ENCODE data around the gene OCIAD1.
"Not testable (repeated sequence)": the region's sequence is repeated elsewhere in the genome, so short reads cannot be mapped to it uniquely, and the experiment has no call there.

The OCIAD1 gene

DNA sequence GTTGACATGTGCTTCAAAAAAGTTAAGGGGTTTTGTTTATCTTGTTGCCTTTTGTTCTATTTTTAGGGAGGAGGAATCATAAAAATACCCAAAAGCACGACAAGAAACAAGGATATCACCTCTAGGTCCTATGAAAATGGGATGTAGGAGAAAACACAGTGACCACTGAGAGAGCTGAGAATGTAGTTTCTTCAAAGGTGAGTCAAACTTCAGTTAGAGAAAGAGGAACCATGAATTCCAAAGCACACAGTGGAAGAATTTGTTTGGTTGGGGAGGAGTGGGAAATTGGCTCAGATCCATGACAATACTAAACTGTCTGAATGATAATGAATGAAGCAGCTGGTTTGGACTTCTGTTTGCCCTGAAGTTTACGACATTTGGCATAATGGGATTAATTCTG, 31.7 kb upstream of the OCIAD1 start:
- POLR2A ChIA-PET = no interaction called here
- CTCF ChIA-PET = interaction anchor here (0.6 kb wide), 1 partner anchor 146 kb away, joined by 5 read pairs; no protein-coding TSS in a partner anchor
- DNase-seq (ENCODE audit: extremely low spot score) = no peak
- TF ChIP-seq HDGF (IDR thresholded peaks at IDR 0.05; ENCODE audit: borderline replicate concordance) (no peak), SP1 (IDR thresholded peaks at IDR 0.05) (no peak), ARNT (IDR thresholded peaks at IDR 0.05) (no peak), ZNF384 (IDR thresholded peaks at IDR 0.05) (no peak), L3MBTL2 (conservative IDR thresholded peaks at IDR 0.05) (no peak), FOXA1 (IDR thresholded peaks at IDR 0.05) (no peak), NFRKB (IDR thresholded peaks at IDR 0.05) (no peak), FOXM1 (IDR thresholded peaks at IDR 0.05; ENCODE audit: borderline replicate concordance) (no peak), TARDBP (IDR thresholded peaks at IDR 0.05) (no peak)
- TF ChIP-seq, protein P1, sequence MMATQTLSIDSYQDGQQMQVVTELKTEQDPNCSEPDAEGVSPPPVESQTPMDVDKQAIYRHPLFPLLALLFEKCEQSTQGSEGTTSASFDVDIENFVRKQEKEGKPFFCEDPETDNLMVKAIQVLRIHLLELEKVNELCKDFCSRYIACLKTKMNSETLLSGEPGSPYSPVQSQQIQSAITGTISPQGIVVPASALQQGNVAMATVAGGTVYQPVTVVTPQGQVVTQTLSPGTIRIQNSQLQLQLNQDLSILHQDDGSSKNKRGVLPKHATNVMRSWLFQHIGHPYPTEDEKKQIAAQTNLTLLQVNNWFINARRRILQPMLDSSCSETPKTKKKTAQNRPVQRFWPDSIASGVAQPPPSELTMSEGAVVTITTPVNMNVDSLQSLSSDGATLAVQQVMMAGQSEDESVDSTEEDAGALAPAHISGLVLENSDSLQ (IDR thresholded peaks at IDR 0.05) = no peak

DNA sequence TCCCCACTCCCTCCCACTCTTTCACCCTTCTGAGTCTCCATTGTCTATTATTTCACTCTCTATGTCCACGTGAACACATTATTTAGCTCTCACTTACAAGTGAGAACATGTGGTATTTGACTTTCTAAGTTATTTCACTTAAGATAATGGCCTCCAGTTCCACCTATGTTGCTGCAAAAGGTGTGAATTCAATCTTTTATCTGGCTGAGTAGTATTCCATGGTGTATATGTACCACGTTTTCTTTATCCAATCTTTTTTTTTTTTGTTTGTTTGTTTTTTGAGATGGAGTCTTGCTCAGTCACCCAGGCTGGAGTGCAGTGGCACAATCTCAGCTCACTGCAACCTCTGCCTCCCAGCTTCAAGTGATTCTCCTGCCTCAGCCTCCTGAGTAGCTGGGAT, 30.7 kb upstream of the OCIAD1 start:
- POLR2A ChIA-PET; DNase-seq (ENCODE audit: extremely low spot score); CTCF ChIA-PET: not testable (repeated sequence)

DNA sequence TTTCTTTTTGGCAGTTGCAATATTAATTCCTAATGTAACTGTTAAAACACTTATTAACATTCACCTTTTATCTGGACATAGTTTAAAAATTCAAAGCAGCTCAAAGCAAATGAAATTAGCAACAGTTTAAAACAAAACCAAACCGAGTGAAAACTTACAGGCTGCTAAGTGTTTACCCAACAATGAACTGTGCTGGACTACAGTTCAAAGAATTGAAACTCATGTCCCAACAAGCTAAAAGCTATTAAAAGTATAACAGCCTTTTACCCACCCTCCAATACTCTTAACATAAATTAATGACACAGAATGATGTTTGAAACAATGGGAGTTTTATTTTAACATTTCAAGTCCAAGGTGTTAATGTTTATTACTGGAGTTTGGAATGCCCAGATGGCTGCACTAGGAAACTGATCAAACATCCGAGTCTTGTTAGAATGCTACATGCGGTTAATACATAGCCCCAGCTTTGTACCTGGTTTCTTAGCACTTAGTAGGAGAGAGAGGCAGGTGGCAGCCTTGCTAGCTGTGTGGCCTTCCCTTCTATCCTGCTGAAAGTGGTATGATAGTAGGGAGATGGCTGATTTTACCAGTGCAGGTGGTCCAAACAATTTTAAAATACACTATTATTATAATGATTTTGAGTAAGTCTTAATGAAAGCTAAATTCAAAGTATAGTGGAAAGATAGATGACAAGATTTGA, 29.7 kb upstream of the OCIAD1 start:
- TF ChIP-seq ZNF384 (IDR thresholded peaks at IDR 0.05) (no peak), FOXK2 (IDR thresholded peaks at IDR 0.05) (no peak), NFRKB (IDR thresholded peaks at IDR 0.05) (no peak), FOXM1 (IDR thresholded peaks at IDR 0.05; ENCODE audit: borderline replicate concordance) (no peak), HDGF (IDR thresholded peaks at IDR 0.05; ENCODE audit: borderline replicate concordance) (no peak), TARDBP (IDR thresholded peaks at IDR 0.05) (no peak), CTBP1 (IDR thresholded peaks at IDR 0.05; ENCODE audit: borderline replicate concordance) (no peak), SUZ12 (IDR thresholded peaks at IDR 0.05) (no peak), ARNT (IDR thresholded peaks at IDR 0.05) (no peak), LEF1 (IDR thresholded peaks at IDR 0.05; ENCODE audit: borderline replicate concordance) (no peak)
- CTCF ChIA-PET = no interaction called here
- DNase-seq (ENCODE audit: extremely low spot score) = no peak
- POLR2A ChIA-PET = interaction anchor here (1.1 kb wide), 1 partner anchor 18 kb away, joined by 3 read pairs; no protein-coding TSS in a partner anchor

DNA sequence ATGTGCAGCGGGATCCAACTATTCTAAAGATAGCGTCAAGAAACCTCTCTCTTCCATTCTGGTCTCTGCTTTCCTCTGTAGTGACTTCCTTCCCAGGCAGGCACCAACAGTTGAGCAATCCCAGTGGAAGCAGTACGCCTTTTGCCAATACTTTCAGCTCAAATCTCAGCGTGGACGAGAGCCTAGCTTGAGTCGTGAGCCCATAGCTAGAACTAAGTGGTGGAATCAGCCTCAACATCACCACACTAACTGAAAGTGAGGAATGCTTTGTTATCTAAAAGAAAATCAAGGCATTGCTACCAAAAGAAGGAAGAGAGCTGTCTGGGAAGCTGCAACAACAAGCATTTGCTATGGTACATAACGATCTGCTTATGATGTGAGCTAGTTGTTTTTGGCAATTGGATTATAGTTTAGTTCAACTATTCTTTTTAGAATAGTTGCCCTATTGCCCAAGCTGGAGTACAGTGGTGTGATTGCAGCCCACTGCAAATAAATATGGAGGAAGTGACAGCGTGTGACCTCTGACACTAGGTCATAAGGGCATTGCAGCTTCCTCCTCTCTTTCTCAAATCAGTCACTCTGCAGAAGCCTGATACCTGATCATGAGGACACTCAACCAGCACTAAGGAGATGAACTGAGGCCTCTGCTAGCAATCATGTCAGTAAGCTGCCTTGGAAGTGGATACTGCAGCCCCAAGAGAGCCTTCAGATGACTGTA, 26.1 kb upstream of the OCIAD1 start:
- ChIA-PET CTCF (no interaction called here), POLR2A (no interaction called here)
- TF ChIP-seq L3MBTL2 (conservative IDR thresholded peaks at IDR 0.05) (no peak), FOXM1 (IDR thresholded peaks at IDR 0.05; ENCODE audit: borderline replicate concordance) (no peak), SP1 (IDR thresholded peaks at IDR 0.05) (no peak), CTBP1 (IDR thresholded peaks at IDR 0.05; ENCODE audit: borderline replicate concordance) (no peak), FOXK2 (IDR thresholded peaks at IDR 0.05) (no peak), ARNT (IDR thresholded peaks at IDR 0.05) (no peak), ELF4 (IDR thresholded peaks at IDR 0.05) (no peak), BHLHE40 (IDR thresholded peaks at IDR 0.05; ENCODE audit: borderline replicate concordance) (no peak), LEF1 (IDR thresholded peaks at IDR 0.05; ENCODE audit: borderline replicate concordance) (no peak), SUZ12 (IDR thresholded peaks at IDR 0.05) (no peak)
- no peak for DNase-seq (ENCODE audit: extremely low spot score)

DNA sequence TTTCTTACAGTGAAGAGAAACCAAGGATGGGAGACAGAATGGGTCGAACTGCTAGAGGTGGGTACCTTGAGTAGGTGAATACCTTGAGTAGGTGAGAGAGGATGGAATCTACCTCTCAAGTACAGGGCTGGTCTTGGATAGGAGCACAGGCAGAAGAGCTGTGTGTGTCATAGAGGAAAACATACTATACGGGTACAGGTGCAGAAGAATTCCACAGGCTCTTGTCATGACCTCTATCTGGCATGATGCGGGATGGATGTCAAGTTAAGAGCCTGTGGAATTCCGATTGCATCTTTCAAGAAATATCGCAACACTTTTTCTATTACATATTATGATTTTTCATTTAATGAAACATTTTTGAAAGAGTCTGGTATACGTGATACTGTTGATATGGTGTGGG, 18.0 kb upstream of the OCIAD1 start:
- DNase-seq (ENCODE audit: extremely low spot score) = no peak
- ChIA-PET CTCF (no interaction called here), POLR2A (no interaction called here)
- no peak for TF ChIP-seq NFRKB (IDR thresholded peaks at IDR 0.05)
- TF ChIP-seq TARDBP (IDR thresholded peaks at IDR 0.05) = no peak
- no peak for TF ChIP-seq ZNF384 (IDR thresholded peaks at IDR 0.05)
- TF ChIP-seq LEF1 (IDR thresholded peaks at IDR 0.05; ENCODE audit: borderline replicate concordance) = no peak
- TF ChIP-seq FOXK2 (IDR thresholded peaks at IDR 0.05) = no peak
- TF ChIP-seq ARNT (IDR thresholded peaks at IDR 0.05) = no peak
- TF ChIP-seq ELF4 (IDR thresholded peaks at IDR 0.05) = no peak
- no peak for TF ChIP-seq FOXM1 (IDR thresholded peaks at IDR 0.05; ENCODE audit: borderline replicate concordance)
- no peak for TF ChIP-seq BHLHE40 (IDR thresholded peaks at IDR 0.05; ENCODE audit: borderline replicate concordance)
- no peak for TF ChIP-seq SP1 (IDR thresholded peaks at IDR 0.05)
- TF ChIP-seq HDGF (IDR thresholded peaks at IDR 0.05; ENCODE audit: borderline replicate concordance) = no peak
- no peak for TF ChIP-seq SUZ12 (IDR thresholded peaks at IDR 0.05)
- no peak for TF ChIP-seq CTBP1 (IDR thresholded peaks at IDR 0.05; ENCODE audit: borderline replicate concordance)
- no peak for TF ChIP-seq FOXA1 (IDR thresholded peaks at IDR 0.05)

DNA sequence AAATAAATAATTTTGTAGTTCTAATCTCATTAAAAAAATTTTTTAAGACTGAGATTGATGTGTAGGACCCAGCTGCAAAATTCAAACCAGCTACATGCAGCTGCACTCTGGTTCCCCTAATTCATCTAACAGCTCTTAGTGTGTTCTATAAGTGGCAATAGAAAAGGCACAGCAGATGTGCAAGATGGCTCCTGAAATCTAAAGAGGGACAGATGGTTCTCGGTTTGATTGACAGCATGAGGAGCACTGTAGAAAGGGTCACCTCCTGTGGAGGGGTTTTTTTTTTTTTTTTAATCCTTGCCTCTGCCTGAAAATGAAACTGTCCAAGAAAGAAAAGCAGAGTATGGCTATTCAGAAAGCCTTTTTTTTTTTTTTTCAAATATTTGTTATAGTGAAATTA, 16.9 kb upstream of the OCIAD1 start:
- CTCF ChIA-PET = no interaction called here
- POLR2A ChIA-PET = no interaction called here
- DNase-seq (ENCODE audit: extremely low spot score) = no peak
- TF ChIP-seq LEF1 (IDR thresholded peaks at IDR 0.05; ENCODE audit: borderline replicate concordance) = no peak
- TF ChIP-seq, protein P1 (IDR thresholded peaks at IDR 0.05) = peak; percentile 71; the same call in 1 of the 2 replicates

DNA sequence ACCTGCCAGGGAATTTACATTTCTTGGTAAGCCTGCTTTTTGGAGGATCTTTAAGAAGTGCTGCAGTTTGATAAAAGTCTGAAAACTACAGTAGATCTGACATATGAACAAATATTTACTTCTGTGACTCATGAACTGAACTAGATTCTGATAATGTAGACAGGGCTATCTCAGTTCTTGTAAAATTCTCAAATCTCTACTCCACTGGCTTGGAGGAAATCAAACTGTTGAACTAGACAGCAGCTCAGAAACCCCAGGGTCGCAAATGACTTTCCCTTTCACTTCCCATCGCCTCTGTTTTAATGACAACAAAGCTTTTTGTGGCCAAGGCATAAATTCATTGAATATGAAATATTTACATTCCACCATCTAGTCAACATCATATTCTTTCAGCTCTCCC, 15.4 kb upstream of the OCIAD1 start:
- TF ChIP-seq L3MBTL2 (conservative IDR thresholded peaks at IDR 0.05) (no peak), ZNF384 (IDR thresholded peaks at IDR 0.05) (no peak), LEF1 (IDR thresholded peaks at IDR 0.05; ENCODE audit: borderline replicate concordance) (no peak), FOXA1 (IDR thresholded peaks at IDR 0.05) (no peak), HDGF (IDR thresholded peaks at IDR 0.05; ENCODE audit: borderline replicate concordance) (no peak), ELF4 (IDR thresholded peaks at IDR 0.05) (no peak), FOXK2 (IDR thresholded peaks at IDR 0.05) (no peak), SP1 (IDR thresholded peaks at IDR 0.05) (no peak), TARDBP (IDR thresholded peaks at IDR 0.05) (no peak), ARNT (IDR thresholded peaks at IDR 0.05) (no peak), BHLHE40 (IDR thresholded peaks at IDR 0.05; ENCODE audit: borderline replicate concordance) (no peak), FOXM1 (IDR thresholded peaks at IDR 0.05; ENCODE audit: borderline replicate concordance) (no peak), SUZ12 (IDR thresholded peaks at IDR 0.05) (no peak), CTBP1 (IDR thresholded peaks at IDR 0.05; ENCODE audit: borderline replicate concordance) (no peak), NFRKB (IDR thresholded peaks at IDR 0.05) (no peak)
- TF ChIP-seq, protein P1 (IDR thresholded peaks at IDR 0.05) = no peak
- ChIA-PET POLR2A (no interaction called here), CTCF (no interaction called here)
- DNase-seq (ENCODE audit: extremely low spot score) = no peak

DNA sequence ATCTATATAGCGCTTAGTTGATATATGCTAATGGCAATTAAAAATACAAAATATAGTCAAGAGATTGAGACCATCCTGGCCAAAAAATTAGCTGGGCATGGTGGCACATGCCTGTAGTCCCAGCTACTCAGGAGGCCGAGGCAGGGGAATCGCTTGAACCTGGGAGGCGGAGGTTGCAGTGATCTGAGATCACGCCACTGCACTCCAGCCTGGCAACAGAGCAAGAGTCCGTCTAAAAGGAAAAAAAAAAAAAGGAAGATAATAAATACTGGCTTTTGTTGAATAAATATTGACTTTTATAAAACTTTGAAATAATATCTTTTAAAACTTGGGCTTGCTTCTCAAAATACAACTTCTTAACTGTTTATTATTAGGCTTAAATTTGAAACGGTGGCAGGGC, 14.6 kb upstream of the OCIAD1 start:
- POLR2A ChIA-PET; DNase-seq (ENCODE audit: extremely low spot score); CTCF ChIA-PET: not testable (repeated sequence)

Data from HEK293T (cell line).